ENCODE data around the gene COA6.

COA6 gene

DNA sequence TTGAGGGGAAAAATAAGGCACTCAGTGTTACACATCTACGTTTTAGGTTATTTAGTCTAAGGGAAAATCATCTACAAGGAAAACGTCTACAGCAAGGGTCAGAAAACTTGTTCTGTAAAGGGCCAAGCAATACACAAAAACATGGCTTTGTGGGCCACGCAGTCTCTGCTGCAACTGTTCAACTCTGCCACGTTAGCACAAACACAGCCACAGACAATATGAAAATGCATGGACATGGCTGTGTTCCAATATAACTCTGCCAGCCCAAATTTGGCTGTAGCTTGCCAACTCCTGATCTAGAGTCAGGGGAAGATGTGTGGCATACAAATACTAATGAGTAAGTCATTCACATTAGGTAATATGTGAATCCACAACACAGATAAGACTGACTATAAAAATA lies 40.7 kb downstream of the COA6 start:
- DNase-seq, result no peak

DNA sequence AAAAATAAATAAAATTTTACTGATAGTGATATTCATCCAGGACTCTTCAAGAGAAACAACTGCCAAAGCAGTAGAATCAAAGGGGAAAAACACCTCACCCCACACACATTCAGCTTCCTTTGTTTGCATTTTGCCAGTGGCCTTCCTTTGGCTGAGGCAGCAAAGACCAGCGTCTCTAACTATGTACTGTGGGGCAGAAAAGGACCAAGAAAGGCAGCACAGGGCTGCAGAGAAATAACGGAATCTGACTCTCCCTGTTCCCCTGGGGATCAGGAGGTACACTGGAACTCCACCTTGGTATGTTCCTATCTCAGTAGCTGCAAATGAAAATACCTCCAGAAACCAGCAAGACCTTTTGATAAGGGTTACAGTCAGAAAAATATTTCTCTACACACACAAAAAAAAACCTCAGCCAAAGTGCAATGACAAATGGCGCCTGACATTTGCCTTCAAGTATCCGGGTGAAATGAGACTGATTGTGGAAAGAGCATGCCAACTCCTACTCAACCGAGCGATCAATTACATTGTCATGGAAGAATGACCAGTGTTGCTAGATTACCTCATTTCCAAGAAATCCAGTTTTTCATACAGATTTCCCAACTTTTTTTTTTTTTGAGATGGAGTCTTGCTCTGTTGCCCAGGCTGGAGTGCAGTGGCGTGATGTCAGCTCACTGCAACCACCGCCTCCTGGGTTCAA lies 54.8 kb downstream of the COA6 start:
- no peak for DNase-seq

DNA sequence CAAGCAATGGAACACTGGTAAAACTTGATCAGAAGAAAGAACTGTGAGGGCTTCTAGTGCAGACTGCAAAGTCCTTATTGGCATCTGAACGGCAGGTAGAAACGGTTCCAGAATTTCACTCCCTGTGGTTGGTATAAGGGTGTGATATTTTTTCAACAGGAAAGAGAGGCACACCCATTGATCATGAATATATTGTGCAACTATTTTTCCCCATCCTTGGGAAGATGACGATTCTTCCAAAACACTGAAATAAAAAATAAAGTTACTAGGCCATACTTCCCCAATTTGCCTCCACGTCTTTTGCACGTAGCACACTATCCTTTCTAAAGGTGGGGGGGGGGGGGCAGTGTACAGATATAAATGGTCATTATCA lies 56.2 kb downstream of the COA6 start:
- DNase-seq, result no peak

DNA sequence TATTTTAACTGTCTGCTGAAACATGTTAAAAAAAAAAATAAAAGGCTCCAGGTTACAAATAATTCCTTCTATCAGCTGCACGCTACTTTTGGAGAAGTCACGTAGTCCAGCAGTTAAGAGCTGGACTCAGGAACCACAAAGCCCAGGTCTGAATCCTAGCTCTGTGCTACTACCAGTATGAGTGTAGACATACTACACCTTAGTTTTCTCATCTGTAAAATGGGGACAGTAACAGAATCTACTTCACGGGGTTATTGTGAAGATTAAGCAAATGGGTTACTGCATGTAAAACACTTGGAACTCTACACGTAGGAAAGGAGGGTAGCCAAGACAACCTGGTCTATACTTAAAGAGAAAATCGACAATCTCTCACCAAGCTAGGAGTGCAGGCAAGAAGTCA lies 57.4 kb downstream of the COA6 start:
- no peak for DNase-seq

DNA sequence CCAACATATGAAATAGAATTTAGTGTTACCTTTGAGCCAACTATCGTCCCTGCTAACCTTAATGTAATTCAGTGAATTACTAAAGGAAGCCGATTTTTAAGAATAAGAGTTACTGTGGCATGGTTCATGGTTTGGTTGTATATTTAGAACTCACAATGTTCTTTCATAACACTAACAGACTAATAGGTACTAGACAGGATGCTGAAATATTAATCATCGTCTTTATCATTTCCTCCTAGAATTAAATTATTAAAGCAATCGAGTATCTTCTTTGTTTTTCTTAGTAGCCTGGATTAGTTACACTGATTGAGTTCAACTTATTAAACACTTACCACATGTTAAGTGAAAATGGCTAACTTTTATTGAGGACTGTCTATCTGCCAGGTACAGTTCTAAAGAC lies 58.0 kb downstream of the COA6 start:
- DNase-seq, result no peak

DNA sequence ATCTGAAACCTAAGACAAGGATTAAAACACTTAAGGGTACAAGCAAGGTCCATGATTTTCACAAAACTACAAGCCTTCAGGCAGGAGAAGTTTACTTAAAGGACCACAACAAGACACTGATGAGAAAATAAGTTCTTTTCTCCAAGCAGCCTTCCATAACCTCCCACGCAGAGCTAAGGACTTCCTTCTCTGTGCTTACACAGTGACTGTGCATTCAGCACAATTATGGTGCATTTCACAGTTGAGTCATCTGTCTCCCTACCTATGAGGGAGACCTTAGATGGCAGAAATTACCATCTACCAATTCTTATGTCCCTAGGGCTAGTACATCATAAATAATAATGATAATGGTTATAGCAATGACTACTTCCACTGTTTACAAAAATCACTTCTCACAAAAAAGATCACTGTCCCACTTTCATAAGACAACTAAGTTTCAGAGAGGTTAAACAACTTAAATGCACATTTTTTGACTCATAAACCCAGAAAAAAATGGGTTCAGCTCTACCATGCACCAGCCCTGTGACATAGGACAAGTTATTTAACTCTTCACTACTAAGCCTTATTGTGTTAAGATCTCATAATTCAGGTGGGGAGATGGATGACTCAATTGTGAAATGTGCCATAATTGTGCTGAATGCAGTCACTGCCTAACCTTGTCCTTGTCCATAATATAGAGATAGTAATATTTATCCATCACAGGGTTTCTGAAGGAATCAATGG lies 60.5 kb downstream of the COA6 start:
- no peak for DNase-seq
